Measurements from ENCODE around the gene HNRNPAB.
"Not testable (repeated sequence)": the region's sequence is repeated elsewhere in the genome, so short reads cannot be mapped to it uniquely, and the experiment has no call there.

Gene HNRNPAB

GRCh38 chr5:178247481-178248456 lies 43.4 kb downstream of the HNRNPAB start:
- no peak for DNase-seq

GRCh38 chr5:178248750-178249149 lies 44.4 kb downstream of the HNRNPAB start:
- DNase-seq, result no peak

GRCh38 chr5:178249191-178249989 lies 45.1 kb downstream of the HNRNPAB start:
- DNase-seq, result no peak

- DNase-seq, result no peak
Observed at GRCh38 chr5:178250263-178250662, 45.9 kb downstream of the HNRNPAB start.

- no peak for DNase-seq
Observed at GRCh38 chr5:178252258-178252657, 47.9 kb downstream of the HNRNPAB start.

- DNase-seq, result not testable (repeated sequence)
Observed at GRCh38 chr5:178253632-178254031, 49.3 kb downstream of the HNRNPAB start.

- DNase-seq, result no peak
Observed at GRCh38 chr5:178256746-178257145, 52.4 kb downstream of the HNRNPAB start.

GRCh38 chr5:178257650-178258049 lies 53.3 kb downstream of the HNRNPAB start:
- DNase-seq, result no peak

- DNase-seq, result peak; percentile 39
Observed at GRCh38 chr5:178259623-178260536, 55.5 kb downstream of the HNRNPAB start.

Measured in suppressor macrophage treated with lipopolysaccharide for 4 hours (primary cell).